HepG2 (cell line): Measurements from ENCODE around the gene PRKCZ. TPM values are rescaled to one million over a fixed set of nuclear protein-coding genes. Genes with fewer than 3 reads are reported as not detected.

ENCODE experiments used
- ADNP ChIP-seq: sonication (generic); formaldehyde crosslinking; IDR thresholded peaks from 2 replicates; pipeline ENCODE4 v1.4.0; 2020; ENCODE audit warnings: missing genetic modification reagents
- BRCA1 ChIP-seq: sonication (generic); formaldehyde crosslinking; IDR thresholded peaks from 2 replicates; pipeline ENCODE4 v1.4.0; 2020; ENCODE audit warnings: missing genetic modification reagents
- ERF ChIP-seq: IDR thresholded peaks from 2 replicates; pipeline ENCODE4 v1.6.1; 2018; ENCODE audit warnings: missing biosample characterization, missing genetic modification reagents
- FOSL1 ChIP-seq: sonication (generic); formaldehyde crosslinking; IDR thresholded peaks from 2 replicates; pipeline ENCODE4 v1.9.0; 2021; ENCODE audit warnings: missing genetic modification reagents, borderline replicate concordance
- FOXO1 ChIP-seq: sonication (generic); formaldehyde crosslinking; IDR thresholded peaks from 2 replicates; pipeline ENCODE4 v1.4.0; 2020; ENCODE audit warnings: missing genetic modification reagents
- MAFG ChIP-seq: sonication (generic); formaldehyde crosslinking; IDR thresholded peaks from 2 replicates; pipeline ENCODE4 v1.5.1; 2020; ENCODE audit warnings: mild to moderate bottlenecking, missing genetic modification reagents
- RFXAP ChIP-seq: sonication (generic); formaldehyde crosslinking; IDR thresholded peaks from 2 replicates; pipeline ENCODE4 v1.4.0; 2020; ENCODE audit warnings: missing genetic modification reagents, borderline replicate concordance
- SMAD1 ChIP-seq: sonication (generic); formaldehyde crosslinking; IDR thresholded peaks from 2 replicates; pipeline ENCODE4 v1.4.0; 2020; ENCODE audit warnings: missing genetic modification reagents, low read depth, mild to moderate bottlenecking, borderline replicate concordance
- SRSF9 ChIP-seq: fragments of 200-400 bp; formaldehyde crosslinking; IDR thresholded peaks from 2 replicates; pipeline ENCODE4 v1.6.1; 2018; ENCODE audit warnings: borderline replicate concordance, mild to moderate bottlenecking, low read depth, low read length; ENCODE audit not compliant: insufficient read depth, poor library complexity, severe bottlenecking
- TEAD2 ChIP-seq: sonication (generic); formaldehyde crosslinking; IDR thresholded peaks from 2 replicates; pipeline ENCODE4 v1.9.0; 2021; ENCODE audit warnings: missing genetic modification reagents
- ZNF382 ChIP-seq: sonication (generic); formaldehyde crosslinking; IDR thresholded peaks from 2 replicates; pipeline ENCODE4 v1.5.0; 2020; ENCODE audit warnings: missing genetic modification reagents, mild to moderate bottlenecking, borderline replicate concordance
- ZNF563 ChIP-seq: sonication (generic); formaldehyde crosslinking; IDR thresholded peaks from 2 replicates; pipeline ENCODE4 v1.8.0; 2022; ENCODE audit warnings: mild to moderate bottlenecking, moderate library complexity, missing genetic modification reagents
- ZNF570 ChIP-seq: sonication (generic); formaldehyde crosslinking; IDR thresholded peaks from 2 replicates; pipeline ENCODE4 v1.4.0; 2020; ENCODE audit warnings: mild to moderate bottlenecking, missing genetic modification reagents, borderline replicate concordance
- polyA plus RNA-seq, 8 experiments: library from polyadenylated mRNA; depleted of rRNA in 3 of 8; stranded (reverse) in 7 of 8; unstranded in 1 of 8; fragments of >200 nt; fragmentation: Illumina TruSeq in 4 of 8; extraction: Trizol in 4 of 8; gene quantifications; 2 replicates each; pipeline versions ENCODE4 v1.2.1 to v1.2.3, GENCODE V29; 2011 to 2016; ENCODE audit warnings: low read depth in 4 of 8, missing spikeins in 1 of 8, mixed read lengths in 1 of 8; ENCODE audit not compliant: insufficient read depth in 1 of 8
- total RNA-seq, 5 experiments: library from RNA; depleted of rRNA; stranded (reverse); fragments of >200 nt; fragmentation: Illumina TruSeq; extraction: Trizol; gene quantifications; 2 replicates each; pipeline ENCODE4 v1.2.3, GENCODE V29; 2016; ENCODE audit warnings: low read depth in 1 of 5
- TF ChIP-seq, protein P1 (sequence below): sonication (generic); formaldehyde crosslinking; IDR thresholded peaks from 2 replicates; pipeline ENCODE4 v1.4.0; 2020; ENCODE audit warnings: missing genetic modification reagents, borderline replicate concordance
- TF ChIP-seq, protein P2 (sequence below): sonication (generic); formaldehyde crosslinking; IDR thresholded peaks from 2 replicates; pipeline ENCODE4 v1.4.0; 2020; ENCODE audit warnings: missing genetic modification reagents, borderline replicate concordance
- TF ChIP-seq, protein P3 (sequence below): sonication (generic); formaldehyde crosslinking; conservative IDR thresholded peaks from 2 replicates; pipeline ENCODE4 v1.4.0; 2020; ENCODE audit warnings: missing genetic modification reagents
- TF ChIP-seq, protein P4 (sequence below): IDR thresholded peaks from 2 replicates; pipeline ENCODE4 v1.6.1; 2016; ENCODE audit warnings: low read depth, missing genetic modification reagents, missing compliant biosample characterization

The PRKCZ gene
- total and polyA plus RNA-seq, 2 of the 13 experiments (the other 11 are each of a cell fraction or from before 2014, with no cell fraction given): 34.7 to 85.2 TPM

DNA sequence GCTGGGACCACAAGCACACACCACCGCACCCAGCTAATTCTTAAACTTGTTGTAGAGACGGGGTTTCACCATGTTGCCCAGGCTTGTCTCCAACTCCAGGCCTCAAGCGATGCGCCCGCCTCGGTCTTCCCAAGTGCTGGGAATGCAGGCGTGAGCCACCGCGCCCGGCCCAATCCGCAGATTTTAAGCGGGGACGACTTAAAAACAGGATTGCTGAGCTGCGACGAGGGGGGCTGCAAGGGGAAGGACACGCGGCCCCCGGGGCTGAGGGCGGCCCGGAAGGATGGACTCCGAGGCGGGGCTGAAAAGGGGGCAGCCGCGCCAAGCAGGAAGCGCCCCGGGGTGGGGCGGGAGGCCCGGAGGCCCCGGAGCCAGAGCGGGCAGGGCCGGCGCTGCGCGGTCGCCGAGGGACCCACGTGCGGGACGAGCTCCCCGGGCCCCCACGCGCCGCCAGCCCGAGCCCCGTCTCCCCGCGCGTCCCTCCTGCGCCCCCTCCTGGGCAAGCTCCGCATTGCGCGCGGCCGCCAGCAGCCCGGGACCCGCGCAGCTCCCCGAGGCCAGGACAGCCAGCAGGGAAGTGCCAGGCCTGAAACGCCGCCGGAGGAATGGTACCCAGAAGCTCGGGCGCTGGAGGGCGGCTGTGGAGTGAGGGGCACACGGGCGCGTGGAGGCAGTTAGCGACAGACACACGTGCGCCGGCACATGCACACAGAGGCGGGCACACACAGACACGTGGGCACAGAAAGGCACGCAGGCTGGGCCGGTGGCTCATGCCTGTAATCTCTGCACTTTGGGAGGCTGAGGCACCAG lies 5.5 kb upstream of the PRKCZ start (continued):
- TF ChIP-seq, protein P1, sequence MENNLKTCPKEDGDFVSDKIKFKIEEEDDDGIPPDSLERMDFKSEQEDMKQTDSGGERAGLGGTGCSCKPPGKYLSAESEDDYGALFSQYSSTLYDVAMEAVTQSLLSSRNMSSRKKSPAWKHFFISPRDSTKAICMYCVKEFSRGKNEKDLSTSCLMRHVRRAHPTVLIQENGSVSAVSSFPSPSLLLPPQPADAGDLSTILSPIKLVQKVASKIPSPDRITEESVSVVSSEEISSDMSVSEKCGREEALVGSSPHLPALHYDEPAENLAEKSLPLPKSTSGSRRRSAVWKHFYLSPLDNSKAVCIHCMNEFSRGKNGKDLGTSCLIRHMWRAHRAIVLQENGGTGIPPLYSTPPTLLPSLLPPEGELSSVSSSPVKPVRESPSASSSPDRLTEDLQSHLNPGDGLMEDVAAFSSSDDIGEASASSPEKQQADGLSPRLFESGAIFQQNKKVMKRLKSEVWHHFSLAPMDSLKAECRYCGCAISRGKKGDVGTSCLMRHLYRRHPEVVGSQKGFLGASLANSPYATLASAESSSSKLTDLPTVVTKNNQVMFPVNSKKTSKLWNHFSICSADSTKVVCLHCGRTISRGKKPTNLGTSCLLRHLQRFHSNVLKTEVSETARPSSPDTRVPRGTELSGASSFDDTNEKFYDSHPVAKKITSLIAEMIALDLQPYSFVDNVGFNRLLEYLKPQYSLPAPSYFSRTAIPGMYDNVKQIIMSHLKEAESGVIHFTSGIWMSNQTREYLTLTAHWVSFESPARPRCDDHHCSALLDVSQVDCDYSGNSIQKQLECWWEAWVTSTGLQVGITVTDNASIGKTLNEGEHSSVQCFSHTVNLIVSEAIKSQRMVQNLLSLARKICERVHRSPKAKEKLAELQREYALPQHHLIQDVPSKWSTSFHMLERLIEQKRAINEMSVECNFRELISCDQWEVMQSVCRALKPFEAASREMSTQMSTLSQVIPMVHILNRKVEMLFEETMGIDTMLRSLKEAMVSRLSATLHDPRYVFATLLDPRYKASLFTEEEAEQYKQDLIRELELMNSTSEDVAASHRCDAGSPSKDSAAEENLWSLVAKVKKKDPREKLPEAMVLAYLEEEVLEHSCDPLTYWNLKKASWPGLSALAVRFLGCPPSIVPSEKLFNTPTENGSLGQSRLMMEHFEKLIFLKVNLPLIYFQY: no peak
- TF ChIP-seq RFXAP (CRISPR knock-in tag) (no peak; the same call in 1 of the 2 replicates), SMAD1 (CRISPR knock-in tag) (no peak), MAFG (CRISPR knock-in tag) (no peak), ERF (no peak), SRSF9 (no peak), BRCA1 (CRISPR knock-in tag) (no peak), ZNF382 (CRISPR knock-in tag) (no peak), FOSL1 (CRISPR knock-in tag) (no peak), ZNF570 (CRISPR knock-in tag) (no peak), ADNP (no peak), ZNF563 (CRISPR knock-in tag) (no peak), TEAD2 (CRISPR knock-in tag) (no peak), FOXO1 (CRISPR knock-in tag) (no peak)
- TF ChIP-seq, protein P2, sequence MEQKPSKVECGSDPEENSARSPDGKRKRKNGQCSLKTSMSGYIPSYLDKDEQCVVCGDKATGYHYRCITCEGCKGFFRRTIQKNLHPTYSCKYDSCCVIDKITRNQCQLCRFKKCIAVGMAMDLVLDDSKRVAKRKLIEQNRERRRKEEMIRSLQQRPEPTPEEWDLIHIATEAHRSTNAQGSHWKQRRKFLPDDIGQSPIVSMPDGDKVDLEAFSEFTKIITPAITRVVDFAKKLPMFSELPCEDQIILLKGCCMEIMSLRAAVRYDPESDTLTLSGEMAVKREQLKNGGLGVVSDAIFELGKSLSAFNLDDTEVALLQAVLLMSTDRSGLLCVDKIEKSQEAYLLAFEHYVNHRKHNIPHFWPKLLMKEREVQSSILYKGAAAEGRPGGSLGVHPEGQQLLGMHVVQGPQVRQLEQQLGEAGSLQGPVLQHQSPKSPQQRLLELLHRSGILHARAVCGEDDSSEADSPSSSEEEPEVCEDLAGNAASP: no peak
- TF ChIP-seq, protein P3, sequence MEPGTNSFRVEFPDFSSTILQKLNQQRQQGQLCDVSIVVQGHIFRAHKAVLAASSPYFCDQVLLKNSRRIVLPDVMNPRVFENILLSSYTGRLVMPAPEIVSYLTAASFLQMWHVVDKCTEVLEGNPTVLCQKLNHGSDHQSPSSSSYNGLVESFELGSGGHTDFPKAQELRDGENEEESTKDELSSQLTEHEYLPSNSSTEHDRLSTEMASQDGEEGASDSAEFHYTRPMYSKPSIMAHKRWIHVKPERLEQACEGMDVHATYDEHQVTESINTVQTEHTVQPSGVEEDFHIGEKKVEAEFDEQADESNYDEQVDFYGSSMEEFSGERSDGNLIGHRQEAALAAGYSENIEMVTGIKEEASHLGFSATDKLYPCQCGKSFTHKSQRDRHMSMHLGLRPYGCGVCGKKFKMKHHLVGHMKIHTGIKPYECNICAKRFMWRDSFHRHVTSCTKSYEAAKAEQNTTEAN (CRISPR knock-in tag): no peak
- TF ChIP-seq, protein P4, sequence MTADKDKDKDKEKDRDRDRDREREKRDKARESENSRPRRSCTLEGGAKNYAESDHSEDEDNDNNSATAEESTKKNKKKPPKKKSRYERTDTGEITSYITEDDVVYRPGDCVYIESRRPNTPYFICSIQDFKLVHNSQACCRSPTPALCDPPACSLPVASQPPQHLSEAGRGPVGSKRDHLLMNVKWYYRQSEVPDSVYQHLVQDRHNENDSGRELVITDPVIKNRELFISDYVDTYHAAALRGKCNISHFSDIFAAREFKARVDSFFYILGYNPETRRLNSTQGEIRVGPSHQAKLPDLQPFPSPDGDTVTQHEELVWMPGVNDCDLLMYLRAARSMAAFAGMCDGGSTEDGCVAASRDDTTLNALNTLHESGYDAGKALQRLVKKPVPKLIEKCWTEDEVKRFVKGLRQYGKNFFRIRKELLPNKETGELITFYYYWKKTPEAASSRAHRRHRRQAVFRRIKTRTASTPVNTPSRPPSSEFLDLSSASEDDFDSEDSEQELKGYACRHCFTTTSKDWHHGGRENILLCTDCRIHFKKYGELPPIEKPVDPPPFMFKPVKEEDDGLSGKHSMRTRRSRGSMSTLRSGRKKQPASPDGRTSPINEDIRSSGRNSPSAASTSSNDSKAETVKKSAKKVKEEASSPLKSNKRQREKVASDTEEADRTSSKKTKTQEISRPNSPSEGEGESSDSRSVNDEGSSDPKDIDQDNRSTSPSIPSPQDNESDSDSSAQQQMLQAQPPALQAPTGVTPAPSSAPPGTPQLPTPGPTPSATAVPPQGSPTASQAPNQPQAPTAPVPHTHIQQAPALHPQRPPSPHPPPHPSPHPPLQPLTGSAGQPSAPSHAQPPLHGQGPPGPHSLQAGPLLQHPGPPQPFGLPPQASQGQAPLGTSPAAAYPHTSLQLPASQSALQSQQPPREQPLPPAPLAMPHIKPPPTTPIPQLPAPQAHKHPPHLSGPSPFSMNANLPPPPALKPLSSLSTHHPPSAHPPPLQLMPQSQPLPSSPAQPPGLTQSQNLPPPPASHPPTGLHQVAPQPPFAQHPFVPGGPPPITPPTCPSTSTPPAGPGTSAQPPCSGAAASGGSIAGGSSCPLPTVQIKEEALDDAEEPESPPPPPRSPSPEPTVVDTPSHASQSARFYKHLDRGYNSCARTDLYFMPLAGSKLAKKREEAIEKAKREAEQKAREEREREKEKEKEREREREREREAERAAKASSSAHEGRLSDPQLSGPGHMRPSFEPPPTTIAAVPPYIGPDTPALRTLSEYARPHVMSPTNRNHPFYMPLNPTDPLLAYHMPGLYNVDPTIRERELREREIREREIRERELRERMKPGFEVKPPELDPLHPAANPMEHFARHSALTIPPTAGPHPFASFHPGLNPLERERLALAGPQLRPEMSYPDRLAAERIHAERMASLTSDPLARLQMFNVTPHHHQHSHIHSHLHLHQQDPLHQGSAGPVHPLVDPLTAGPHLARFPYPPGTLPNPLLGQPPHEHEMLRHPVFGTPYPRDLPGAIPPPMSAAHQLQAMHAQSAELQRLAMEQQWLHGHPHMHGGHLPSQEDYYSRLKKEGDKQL: no peak
